ENCODE measurements around the gene TBCEL.

GRCh38 chr11:121006922-121007321, 17.0 kb upstream of the TBCEL start:
- TF ChIP-seq POLR2A (IDR thresholded peaks at IDR 0.05): no peak
- TF ChIP-seq, protein P1, sequence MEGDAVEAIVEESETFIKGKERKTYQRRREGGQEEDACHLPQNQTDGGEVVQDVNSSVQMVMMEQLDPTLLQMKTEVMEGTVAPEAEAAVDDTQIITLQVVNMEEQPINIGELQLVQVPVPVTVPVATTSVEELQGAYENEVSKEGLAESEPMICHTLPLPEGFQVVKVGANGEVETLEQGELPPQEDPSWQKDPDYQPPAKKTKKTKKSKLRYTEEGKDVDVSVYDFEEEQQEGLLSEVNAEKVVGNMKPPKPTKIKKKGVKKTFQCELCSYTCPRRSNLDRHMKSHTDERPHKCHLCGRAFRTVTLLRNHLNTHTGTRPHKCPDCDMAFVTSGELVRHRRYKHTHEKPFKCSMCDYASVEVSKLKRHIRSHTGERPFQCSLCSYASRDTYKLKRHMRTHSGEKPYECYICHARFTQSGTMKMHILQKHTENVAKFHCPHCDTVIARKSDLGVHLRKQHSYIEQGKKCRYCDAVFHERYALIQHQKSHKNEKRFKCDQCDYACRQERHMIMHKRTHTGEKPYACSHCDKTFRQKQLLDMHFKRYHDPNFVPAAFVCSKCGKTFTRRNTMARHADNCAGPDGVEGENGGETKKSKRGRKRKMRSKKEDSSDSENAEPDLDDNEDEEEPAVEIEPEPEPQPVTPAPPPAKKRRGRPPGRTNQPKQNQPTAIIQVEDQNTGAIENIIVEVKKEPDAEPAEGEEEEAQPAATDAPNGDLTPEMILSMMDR (IDR thresholded peaks at IDR 0.05): no peak
